Neural cell (in vitro differentiated cells): ENCODE measurements around the gene EPS8L2. TPM values are rescaled to one million over a fixed set of nuclear protein-coding genes. Genes with fewer than 3 reads are reported as not detected.

Experiments used
- H2AFZ ChIP-seq: fragments of 200-600, 300-800 bp; sonication (generic), shearing (Covaris generic); 2 replicates; pipeline ENCODE4 v1.6.0; 2014; ENCODE audit warnings: low read depth, mild to moderate bottlenecking, antibody characterized with exemption, low read length, moderate library complexity
- H3F3A ChIP-seq: fragments of 200-600 bp; shearing (Covaris generic); 2 replicates; pipeline ENCODE4 v1.6.1; 2016; ENCODE audit warnings: mild to moderate bottlenecking, moderate library complexity, mixed read lengths, antibody characterized with exemption, low read length; ENCODE audit not compliant: insufficient read depth, poor library complexity, severe bottlenecking
- H3K27ac ChIP-seq: fragments of 200-600, 300-800 bp; sonication (generic), shearing (Covaris generic); 2 replicates; pipeline ENCODE4 v1.5.1; 2014; ENCODE audit warnings: mild to moderate bottlenecking, low read length, moderate library complexity
- H3K27me3 ChIP-seq: fragments of 300-800, 200-600 bp; sonication (generic), shearing (Covaris generic); 2 replicates; pipeline ENCODE4 v1.6.0; 2014; ENCODE audit warnings: mild to moderate bottlenecking, low read depth, low read length, moderate library complexity; ENCODE audit not compliant: insufficient read depth
- H3K36me3 ChIP-seq: fragments of 300-800, 200-600 bp; sonication (generic), shearing (Covaris generic); 2 replicates; pipeline ENCODE4 v1.5.1; 2014; ENCODE audit warnings: mild to moderate bottlenecking, antibody characterized with exemption, low read length, moderate library complexity; ENCODE audit not compliant: insufficient read depth
- H3K4me2 ChIP-seq: fragments of 300-800, 200-600 bp; sonication (generic), shearing (Covaris generic); 2 replicates; pipeline ENCODE4 v1.6.0; 2014; ENCODE audit warnings: mild to moderate bottlenecking, low read length
- H3K4me3 ChIP-seq: fragments of 300-800, 200-600 bp; sonication (generic), shearing (Covaris generic); 2 replicates; pipeline ENCODE4 v1.5.1; 2014; ENCODE audit warnings: mild to moderate bottlenecking, low read length, moderate library complexity
- H3K79me2 ChIP-seq: fragments of 200-600 bp; shearing (Covaris generic); replicated peaks from 2 replicates; pipeline ENCODE4 v1.6.0; 2014; ENCODE audit warnings: mild to moderate bottlenecking, low read length, moderate library complexity; ENCODE audit not compliant: insufficient read depth
- H3K9ac ChIP-seq: fragments of 300-800, 200-600 bp; sonication (generic), shearing (Covaris generic); 2 replicates; pipeline ENCODE4 v1.6.1; 2016; ENCODE audit warnings: mild to moderate bottlenecking, low read length, mixed read lengths
- H3K9me2 ChIP-seq: fragments of 200-600 bp; shearing (Covaris generic); 2 replicates; pipeline ENCODE4 v1.6.1; 2016; ENCODE audit warnings: mild to moderate bottlenecking, low read length, mixed read lengths; ENCODE audit not compliant: insufficient read depth
- H3K9me3 ChIP-seq: fragments of 200-600, 300-800 bp; sonication (generic), shearing (Covaris generic); 2 replicates; pipeline ENCODE4 v1.6.1; 2016; ENCODE audit warnings: mild to moderate bottlenecking, mixed run types, low read length, moderate library complexity, mixed read lengths
- H4K20me1 ChIP-seq: fragments of 200-600 bp; shearing (Covaris generic); 2 replicates; pipeline ENCODE4 v1.6.1; 2016; ENCODE audit warnings: mild to moderate bottlenecking, mixed run types; ENCODE audit not compliant: insufficient read depth
- CTCF ChIP-seq: fragments of 450-650 bp; IDR thresholded peaks from 2 replicates; pipeline ENCODE4 v1.5.1; 2014; ENCODE audit warnings: antibody characterized with exemption, mild to moderate bottlenecking, moderate library complexity; ENCODE audit not compliant: poor library complexity, severe bottlenecking
- EP300 ChIP-seq: fragments of 450-650 bp; conservative IDR thresholded peaks from 2 replicates; pipeline ENCODE4 v1.6.1; 2014; ENCODE audit warnings: antibody characterized with exemption, mild to moderate bottlenecking, moderate library complexity; ENCODE audit not compliant: poor library complexity, severe bottlenecking
- EZH2 ChIP-seq: fragments of 200-600, 300-800 bp; shearing (Covaris generic), sonication (generic); IDR thresholded peaks from 2 replicates; pipeline ENCODE4 v1.6.1; 2014; ENCODE audit warnings: antibody characterized with exemption, low read length, borderline replicate concordance, mild to moderate bottlenecking; ENCODE audit not compliant: insufficient read depth, poor library complexity, severe bottlenecking
- MXI1 ChIP-seq: fragments of 450-650 bp; conservative IDR thresholded peaks from 2 replicates; pipeline ENCODE4 v1.6.1; 2014; ENCODE audit warnings: antibody characterized with exemption, mild to moderate bottlenecking; ENCODE audit not compliant: poor library complexity, severe bottlenecking
- POLR2AphosphoS5 ChIP-seq: IDR thresholded peaks from 2 replicates; pipeline ENCODE4 v1.6.1; 2012
- RAD21 ChIP-seq: fragments of 450-650 bp; conservative IDR thresholded peaks from 2 replicates; pipeline ENCODE4 v1.6.1; 2014; ENCODE audit warnings: antibody characterized with exemption, mild to moderate bottlenecking, moderate library complexity
- REST ChIP-seq: IDR thresholded peaks from 2 replicates; pipeline ENCODE4 v1.6.1; 2012; ENCODE audit warnings: borderline replicate concordance
- SMC3 ChIP-seq: fragments of 450-650 bp; conservative IDR thresholded peaks from 2 replicates; pipeline ENCODE4 v1.6.1; 2014; ENCODE audit warnings: antibody characterized with exemption, mild to moderate bottlenecking, moderate library complexity; ENCODE audit not compliant: poor library complexity
- TAF1 ChIP-seq: IDR thresholded peaks from 2 replicates; pipeline ENCODE4 v1.6.1; 2012; ENCODE audit warnings: low read depth
- polyA plus RNA-seq: library from polyadenylated mRNA; depleted of rRNA; stranded (reverse); fragments of >200 nt; gene quantifications from 2 replicates; pipeline ENCODE4 v1.2.3, GENCODE V29; 2014

EPS8L2 gene
- polyA plus RNA-seq, 1 donor from 2014 or later = 7.5 TPM

- H3K4me3 ChIP-seq = peak overlapping the region; percentile 96
- H4K20me1 ChIP-seq = peaks cover 3% of the 10 kb centered on the region
- TF ChIP-seq MXI1 (no peak), POLR2AphosphoS5 (no peak), EP300 (no peak), TAF1 (no peak), RAD21 (no peak), SMC3 (no peak), CTCF (no peak), EZH2 (no peak), REST (no peak)
- no peak overlapping the region for H3K27ac ChIP-seq
- H3K79me2 ChIP-seq = peaks cover 31% of the 10 kb centered on the region
- H3K36me3 ChIP-seq = no peaks in the 10 kb centered on the region
- H2AFZ ChIP-seq = no peak overlapping the region
- no peaks in the 10 kb centered on the region for H3K9me3 ChIP-seq
- no peaks in the 10 kb centered on the region for H3K27me3 ChIP-seq
- no peaks in the 10 kb centered on the region for H3K9me2 ChIP-seq
- peak overlapping the region; percentile 76 for H3K4me2 ChIP-seq
- peak overlapping the region; percentile 92 for H3K9ac ChIP-seq
- no peaks in the 10 kb centered on the region for H3F3A ChIP-seq
Measured at GRCh38 chr11:776263-776560, 70.2 kb downstream of the EPS8L2 start.

GRCh38 chr11:776561-777287 is 70.7 kb downstream of the EPS8L2 start:
- H4K20me1 ChIP-seq = peaks cover 3% of the 10 kb centered on the region
- H2AFZ ChIP-seq = no peak overlapping the region
- TF ChIP-seq EZH2 (no peak), SMC3 (no peak), POLR2AphosphoS5 (no peak), MXI1 (no peak), EP300 (no peak), CTCF (no peak), REST (no peak), TAF1 (no peak), RAD21 (no peak)
- peaks cover 31% of the 10 kb centered on the region for H3K79me2 ChIP-seq
- no peaks in the 10 kb centered on the region for H3K9me3 ChIP-seq
- H3K4me3 ChIP-seq = peak overlapping the region; percentile 96
- H3K27ac ChIP-seq = peak overlapping the region; percentile 47
- H3K9me2 ChIP-seq = no peaks in the 10 kb centered on the region
- no peaks in the 10 kb centered on the region for H3F3A ChIP-seq
- no peaks in the 10 kb centered on the region for H3K36me3 ChIP-seq
- H3K9ac ChIP-seq = peak overlapping the region; percentile 92
- H3K4me2 ChIP-seq = peak overlapping the region; percentile 76
- no peaks in the 10 kb centered on the region for H3K27me3 ChIP-seq
